H1 (cell line): Measurements from ENCODE around the gene PYY. TPM values are rescaled to one million over a fixed set of nuclear protein-coding genes. Genes with fewer than 3 reads are reported as not detected.

Experiments used
- CTCF ChIA-PET: fragments of 300-600 bp; sonication (Branson Sonifier 250); formaldehyde crosslinking; loops from one replicate; lab custom pipeline; 2021; ENCODE audit not compliant: partially characterized antibody; lab: Charles Lee
- POLR2A ChIA-PET: fragments of 300-600 bp; sonication (Branson Sonifier 250); formaldehyde crosslinking; loops from one replicate; lab custom pipeline; 2021; ENCODE audit warnings: inconsistent platforms; ENCODE audit not compliant: partially characterized antibody; lab: Charles Lee
- DNase-seq, 2 experiments: peaks; one replicate each; pipeline versions ENCODE4 v3.0.0 to v3.0.0-alpha.2; 2010 to 2022; ENCODE audit warnings: low spot score in 2 of 2, low read depth in 1 of 2, mixed read lengths in 1 of 2
- FAIRE-seq: peaks from 2 replicates; lab custom pipeline; 2011; peaks lifted over from hg19 to GRCh38; lab: Jason Lieb, UNC
- H2AFZ ChIP-seq: 2 replicates; pipeline ENCODE4 v1.8.1; 2012; ENCODE audit warnings: low read length, inconsistent platforms
- H2AK5ac ChIP-seq: 2 replicates; pipeline ENCODE4 v1.6.1; 2013; ENCODE audit warnings: low read depth, low read length
- H2BK120ac ChIP-seq: replicated peaks from 2 replicates; pipeline ENCODE3; 2013; ENCODE audit warnings: low read depth, low read length, inconsistent platforms
- H2BK12ac ChIP-seq: 2 replicates; pipeline ENCODE4 v1.6.1; 2013; ENCODE audit warnings: low read depth, low read length
- H2BK15ac ChIP-seq: 2 replicates; pipeline ENCODE4 v1.6.1; 2013; ENCODE audit warnings: low read length
- H2BK20ac ChIP-seq: 2 replicates; pipeline ENCODE4 v1.6.1; 2013; ENCODE audit warnings: low read length
- H2BK5ac ChIP-seq: 2 replicates; pipeline ENCODE4 v1.6.1; 2013; ENCODE audit warnings: low read depth, low read length
- H3K14ac ChIP-seq: 2 replicates; pipeline ENCODE4 v1.6.1; 2013; ENCODE audit warnings: inconsistent platforms; ENCODE audit not compliant: insufficient read length
- H3K18ac ChIP-seq: 2 replicates; pipeline ENCODE4 v1.6.1; 2013; ENCODE audit warnings: low read length; ENCODE audit errors: extremely low read depth
- H3K23ac ChIP-seq: 2 replicates; pipeline ENCODE4 v1.6.1; 2013; ENCODE audit warnings: inconsistent platforms; ENCODE audit not compliant: insufficient read length
- H3K23me2 ChIP-seq: 2 replicates; pipeline ENCODE4 v1.6.1; 2013; ENCODE audit warnings: low read depth, low read length
- H3K27ac ChIP-seq: 2 replicates; pipeline ENCODE4 v1.6.1; 2011; ENCODE audit warnings: low read depth, low read length, inconsistent platforms
- H3K27me3 ChIP-seq, 4 experiments: replicated peaks in 1 of 4; 1 replicate in 1 of 4; 2 replicates in 3 of 4; pipeline versions ENCODE4 v1.6.1 to v1.8.1; 2011 to 2013; ENCODE audit warnings: low read length in 3 of 4, mild to moderate bottlenecking in 3 of 4, inconsistent platforms in 2 of 4, mixed read lengths in 2 of 4, moderate library complexity in 1 of 4; ENCODE audit not compliant: control insufficient read depth in 3 of 4, insufficient read depth in 3 of 4; ENCODE audit errors: extremely low read depth in 1 of 4
- H3K36me3 ChIP-seq, 4 experiments: 2 replicates each; pipeline versions ENCODE4 v1.6.1 to v1.8.1; 2011 to 2013; ENCODE audit warnings: mild to moderate bottlenecking in 4 of 4, low read length in 3 of 4, moderate library complexity in 2 of 4, control low read depth in 1 of 4, inconsistent platforms in 1 of 4; ENCODE audit not compliant: insufficient read depth in 4 of 4, control insufficient read depth in 2 of 4
- H3K4ac ChIP-seq: replicated peaks from 2 replicates; pipeline ENCODE3; 2013; ENCODE audit warnings: low read length, low read depth, mixed read lengths, inconsistent platforms; ENCODE audit not compliant: insufficient read length
- H3K4me1 ChIP-seq, 4 experiments: replicated peaks in 1 of 4; 1 replicate in 1 of 4; 2 replicates in 3 of 4; pipeline versions ENCODE4 v1.6.1 to v1.8.1; 2011 to 2013; ENCODE audit warnings: low read length in 3 of 4, inconsistent platforms in 2 of 4, mixed read lengths in 1 of 4; ENCODE audit not compliant: insufficient read depth in 4 of 4, control insufficient read depth in 3 of 4
- H3K4me2 ChIP-seq, 2 experiments: 2 replicates each; pipeline versions ENCODE4 v1.6.1 to v1.8.1; 2011 to 2013; ENCODE audit warnings: low read depth in 2 of 2, low read length in 2 of 2, control low read depth in 1 of 2, inconsistent platforms in 1 of 2, mild to moderate bottlenecking in 1 of 2; ENCODE audit not compliant: insufficient read depth in 1 of 2
- H3K4me3 ChIP-seq, 4 experiments: fragments of 200-600, 300-600 bp in 1 of 4; sonication (generic), shearing (Covaris generic), sonication (Bioruptor Twin) in 1 of 4; 2 replicates each; pipeline versions ENCODE4 v1.5.1 to v1.8.1; 2011 to 2016; ENCODE audit warnings: low read length in 4 of 4, low read depth in 3 of 4, control low read depth in 2 of 4, inconsistent platforms in 2 of 4, mild to moderate bottlenecking in 2 of 4, mixed read lengths in 1 of 4, moderate library complexity in 1 of 4; ENCODE audit not compliant: insufficient read depth in 2 of 4; ENCODE audit errors: extremely low read depth in 1 of 4
- H3K56ac ChIP-seq: replicated peaks from 2 replicates; pipeline ENCODE3; 2013; ENCODE audit warnings: low read depth, mild to moderate bottlenecking, mixed read lengths, low read length, inconsistent platforms; ENCODE audit not compliant: insufficient read length
- H3K79me1 ChIP-seq: 2 replicates; pipeline ENCODE4 v1.6.1; 2013; ENCODE audit warnings: low read depth, low read length, control low read depth
- H3K79me2 ChIP-seq, 2 experiments: 2 replicates each; pipeline versions ENCODE4 v1.6.1 to v1.8.1; 2012 to 2013; ENCODE audit warnings: low read length in 2 of 2, mild to moderate bottlenecking in 2 of 2, inconsistent platforms in 1 of 2; ENCODE audit not compliant: insufficient read depth in 2 of 2, control insufficient read depth in 1 of 2
- H3K9ac ChIP-seq, 4 experiments: replicated peaks in 1 of 4; 1 replicate in 1 of 4; 2 replicates in 3 of 4; pipeline versions ENCODE4 v1.6.1 to v1.8.1; 2011 to 2013; ENCODE audit warnings: low read depth in 3 of 4, low read length in 3 of 4, control low read depth in 2 of 4, mild to moderate bottlenecking in 2 of 4, moderate library complexity in 2 of 4, inconsistent platforms in 1 of 4; ENCODE audit errors: extremely low read depth in 1 of 4
- H3K9me3 ChIP-seq, 2 experiments: 2 replicates each; pipeline versions ENCODE4 v1.6.1 to v1.8.1; 2012 to 2013; ENCODE audit warnings: mild to moderate bottlenecking in 2 of 2, moderate library complexity in 2 of 2, control low read depth in 1 of 2, inconsistent platforms in 1 of 2, low read depth in 1 of 2, low read length in 1 of 2, mixed read lengths in 1 of 2; ENCODE audit not compliant: insufficient read depth in 2 of 2
- H4K20me1 ChIP-seq, 2 experiments: replicated peaks in 1 of 2; 2 replicates each; pipeline versions ENCODE3 to v1.8.1; 2011 to 2013; ENCODE audit warnings: inconsistent platforms in 2 of 2, low read length in 2 of 2, mild to moderate bottlenecking in 1 of 2; ENCODE audit not compliant: insufficient read depth in 2 of 2, control insufficient read depth in 1 of 2
- H4K5ac ChIP-seq: 2 replicates; pipeline ENCODE4 v1.6.1; 2013; ENCODE audit warnings: low read length, low read depth, mixed read lengths, inconsistent platforms; ENCODE audit not compliant: insufficient read length
- H4K8ac ChIP-seq: 2 replicates; pipeline ENCODE4 v1.8.0; 2013; ENCODE audit warnings: mild to moderate bottlenecking, moderate library complexity, low read length, inconsistent platforms; ENCODE audit not compliant: insufficient read depth; ENCODE audit errors: extremely low read depth
- H4K91ac ChIP-seq: replicated peaks from 2 replicates; pipeline ENCODE3; 2013; ENCODE audit warnings: low read length, mixed read lengths, inconsistent platforms; ENCODE audit not compliant: insufficient read length
- BACH1 ChIP-seq: IDR thresholded peaks from 2 replicates; pipeline ENCODE4 v1.6.1; 2012; ENCODE audit warnings: low read length, improper control_type of control experiment
- CEBPB ChIP-seq: IDR thresholded peaks from 2 replicates; pipeline ENCODE4 v1.6.1; 2012; ENCODE audit warnings: low read depth, low read length
- CHD1 ChIP-seq: IDR thresholded peaks from 2 replicates; pipeline ENCODE4 v1.6.1; 2012; ENCODE audit warnings: low read depth, low read length, improper control_type of control experiment
- CREB1 ChIP-seq: IDR thresholded peaks from 2 replicates; pipeline ENCODE4 v1.6.1; 2012; ENCODE audit warnings: inconsistent platforms
- EP300 ChIP-seq, 2 experiments: IDR thresholded peaks; 1 replicate in 1 of 2; 2 replicates in 1 of 2; pipeline ENCODE4 v1.6.1; 2011 to 2012; ENCODE audit warnings: low read depth in 2 of 2, low read length in 2 of 2, mild to moderate bottlenecking in 2 of 2, borderline replicate concordance in 1 of 2, inconsistent platforms in 1 of 2, moderate library complexity in 1 of 2
- HDAC6 ChIP-seq: IDR thresholded peaks from one replicate; pipeline ENCODE4 v1.7.1; 2012; ENCODE audit warnings: low read depth, mild to moderate bottlenecking, inconsistent platforms, low read length, moderate library complexity
- JUN ChIP-seq: IDR thresholded peaks from 2 replicates; pipeline ENCODE4 v1.6.1; 2011; ENCODE audit warnings: low read depth, mild to moderate bottlenecking, improper control_type of control experiment, low read length
- KDM5A ChIP-seq: fragments of 200-600 bp; IDR thresholded peaks from 2 replicates; pipeline ENCODE4 v1.7.1; 2012; ENCODE audit warnings: mild to moderate bottlenecking, low read length, inconsistent platforms, mixed read lengths
- YY1 ChIP-seq: IDR thresholded peaks from 2 replicates; pipeline ENCODE4 v1.6.1; 2011; ENCODE audit warnings: low read depth, mild to moderate bottlenecking, low read length
- WGBS, 2 experiments: shearing (Covaris generic) in 1 of 2; methylation state at CpG; one replicate each; pipeline versions ENCODE4 v1.1.6 to v1.1.7; 2013 to 2015; ENCODE audit warnings: low lambda C conversion rate in 2 of 2, mixed read lengths in 2 of 2, inconsistent platforms in 1 of 2, low coverage in 1 of 2, missing lambda C conversion rate in 1 of 2; ENCODE audit not compliant: insufficient replicate concordance in 2 of 2, insufficient coverage in 1 of 2, insufficient read length in 1 of 2; ENCODE audit errors: extremely low coverage in 1 of 2, missing lambda C conversion rate in 1 of 2; 5-methylcytosine and 5-hydroxymethylcytosine counted together
- polyA plus RNA-seq, 7 experiments: library from polyadenylated mRNA; depleted of rRNA in 3 of 7; stranded (reverse) in 5 of 7; unstranded in 2 of 7; fragments of >200 nt in 5 of 7; fragments of 200-250 nt in 2 of 7; gene quantifications; 1 replicate in 5 of 7; 2 replicates in 1 of 7; 4 replicates in 1 of 7; pipeline versions ENCODE4 v1.2.1 to v1.2.3, GENCODE V29; 2011 to 2013; ENCODE audit warnings: missing spikeins in 2 of 7, mixed read lengths in 2 of 7
- total RNA-seq: library from RNA; stranded (reverse); fragmentation: NEBNext Ultra II Directional; extraction: Animal tissue kit (Norgen Biotek cat#: 25700); gene quantifications from 2 replicates; pipeline ENCODE4 v1.2.1, GENCODE V29; 2021

PYY gene
- total and polyA plus RNA-seq, 2 of the 8 experiments (the other 6 are each of a cell fraction or from before 2014, with no cell fraction given) = 0.93 to 3.4 TPM

- no peak overlapping the region for H2AK5ac ChIP-seq
- no peak for TF ChIP-seq KDM5A
- no peak for TF ChIP-seq YY1
- TF ChIP-seq BACH1 = no peak
- no peak for TF ChIP-seq CHD1
- TF ChIP-seq HDAC6 = no peak
- no peak for TF ChIP-seq CREB1
- TF ChIP-seq EP300 (IDR thresholded peaks at IDR 0.05; ENCODE audit: borderline replicate concordance in 1 of 2, low read depth in 2 of 2, low read length in 2 of 2) = no peak
- TF ChIP-seq JUN = no peak
- no peak for TF ChIP-seq CEBPB
- no peaks in the 10 kb centered on the region for H4K20me1 ChIP-seq
- CTCF ChIA-PET = interaction anchor here (0.6 to 13.3 kb wide), 7 partner anchors 10 to 57 kb away, joined by 3 to 416 read pairs (median 11); partner anchors contain the start of genes MPP2 and NAGS
- H3K27me3 ChIP-seq = peaks cover 1 to 31% (median 22%) of the 10 kb centered on the region in 4 experiments
- H3K14ac ChIP-seq = no peak overlapping the region
- no peak overlapping the region for H4K91ac ChIP-seq
- H3K79me1 ChIP-seq = no peaks in the 10 kb centered on the region
- DNase-seq (no peak), FAIRE-seq (no peak)
- H2BK15ac ChIP-seq = no peak overlapping the region
- WGBS, 2 experiments = 57% methylated on average over 6 of the region's 6 CpGs; no CpG with 5 or more reads in 1 of the 2 experiments
- H3K4me2 ChIP-seq = no peak overlapping the region
- H3K18ac ChIP-seq = no peak overlapping the region
- no peak overlapping the region for H3K27ac ChIP-seq
- H3K9me3 ChIP-seq = no peaks in the 10 kb centered on the region
- H3K23ac ChIP-seq = no peak overlapping the region
- no peak overlapping the region for H3K4me3 ChIP-seq
- no peak overlapping the region for H3K4ac ChIP-seq
- no peak overlapping the region for H2AFZ ChIP-seq
- H4K8ac ChIP-seq = no peak overlapping the region
- H4K5ac ChIP-seq = no peak overlapping the region
- POLR2A ChIA-PET = interaction anchor here (1.3 to 1.5 kb wide), 2 partner anchors 79 to 86 kb away, joined by 3 to 4 read pairs; partner anchors contain the start of gene TMEM101
- no peaks in the 10 kb centered on the region; the same call in 1 of the 2 replicates for H3K23me2 ChIP-seq
- no peak overlapping the region for H2BK12ac ChIP-seq
- no peaks in the 10 kb centered on the region for H3K79me2 ChIP-seq
- H3K9ac ChIP-seq = no peak overlapping the region; a peak in 1 of 7 replicates
- no peaks in the 10 kb centered on the region for H3K36me3 ChIP-seq
- peaks cover 0 to 13% (median 7%) of the 10 kb centered on the region in 4 experiments; a peak in 6 of 7 replicates for H3K4me1 ChIP-seq
- no peak overlapping the region for H2BK120ac ChIP-seq
- no peak overlapping the region for H3K56ac ChIP-seq
- no peak overlapping the region for H2BK5ac ChIP-seq
- H2BK20ac ChIP-seq = no peak overlapping the region
These were observed 17.8 kb downstream of the PYY start for GRCh38 chr17:43935926-43936261.
